Measurements from ENCODE around the gene FLT4. TPM values are rescaled to one million over a fixed set of nuclear protein-coding genes. Genes with fewer than 3 reads are reported as not detected.
"Not testable (repeated sequence)": the region's sequence is repeated elsewhere in the genome, so short reads cannot be mapped to it uniquely, and the experiment has no call there.

The FLT4 gene
- total RNA-seq = 0.86 and 1.8 TPM in 2 replicates

- intact Hi-C loops (cut with micrococcal nuclease) = loop anchor here (1.0 to 2.0 kb wide), 3 partner anchors 8 to 69 kb away; no protein-coding TSS in a partner anchor
- Mint-ChIP-seq H3K4me1 (ENCODE audit: low read depth) (peaks cover 10% of the 10 kb centered on the region), H3K27me3 (ENCODE audit: insufficient read depth) (peaks cover 41% of the 10 kb centered on the region), H3K4me3 (peak within 1 kb of the TSS; percentile 84), H3K9me3 (no peaks in the 10 kb centered on the region), H3K36me3 (ENCODE audit: low read depth) (no peaks in the 10 kb centered on the region), H3K27ac (no peak within 1 kb of the TSS)
- DNase-seq (ENCODE audit: low spot score) = no peak
These were observed at the start of gene FLT4 for GRCh38 chr5:180649297-180650039. Gene FLT4, minus strand, starts transcription at chr5:180649600. Its CDS starts 55 bp downstream, at chr5:180649545.

- no peak overlapping the region for H3K27ac Mint-ChIP-seq
- peaks cover 12% of the 10 kb centered on the region for H3K9me3 Mint-ChIP-seq
- peaks cover 2% of the 10 kb centered on the region for H3K36me3 Mint-ChIP-seq (ENCODE audit: low read depth)
- H3K4me3 Mint-ChIP-seq = no peak overlapping the region
- intact Hi-C loops (cut with micrococcal nuclease) = no loop called here
- H3K27me3 Mint-ChIP-seq (ENCODE audit: insufficient read depth) = peaks cover 8% of the 10 kb centered on the region
- H3K4me1 Mint-ChIP-seq (ENCODE audit: low read depth) = no peaks in the 10 kb centered on the region
- no peak for DNase-seq (ENCODE audit: low spot score)
These were observed 49.6 kb upstream of the FLT4 start for GRCh38 chr5:180699042-180699441.

GRCh38 chr5:180696116-180696515, 46.7 kb upstream of the FLT4 start:
- Mint-ChIP-seq H3K27ac (no peak overlapping the region), H3K4me1 (ENCODE audit: low read depth) (no peaks in the 10 kb centered on the region), H3K4me3 (no peak overlapping the region), H3K9me3 (peaks cover 8% of the 10 kb centered on the region), H3K36me3 (ENCODE audit: low read depth) (no peaks in the 10 kb centered on the region), H3K27me3 (ENCODE audit: insufficient read depth) (peaks cover 3% of the 10 kb centered on the region)
- DNase-seq (ENCODE audit: low spot score) = no peak
- intact Hi-C loops (cut with micrococcal nuclease) = no loop called here

GRCh38 chr5:180692429-180692828, 43.0 kb upstream of the FLT4 start:
- no peaks in the 10 kb centered on the region for H3K36me3 Mint-ChIP-seq (ENCODE audit: low read depth)
- no peak overlapping the region for H3K4me3 Mint-ChIP-seq
- peaks cover 3% of the 10 kb centered on the region for H3K27me3 Mint-ChIP-seq (ENCODE audit: insufficient read depth)
- H3K9me3 Mint-ChIP-seq = peaks cover 5% of the 10 kb centered on the region
- intact Hi-C loops (cut with micrococcal nuclease) = no loop called here
- no peak for DNase-seq (ENCODE audit: low spot score)
- no peak overlapping the region for H3K27ac Mint-ChIP-seq
- peaks cover 21% of the 10 kb centered on the region for H3K4me1 Mint-ChIP-seq (ENCODE audit: low read depth)

GRCh38 chr5:180691046-180691445, 41.6 kb upstream of the FLT4 start:
- no peak overlapping the region for H3K27ac Mint-ChIP-seq
- no peak overlapping the region for H3K4me3 Mint-ChIP-seq
- intact Hi-C loops (cut with micrococcal nuclease) = no loop called here
- no peaks in the 10 kb centered on the region for H3K36me3 Mint-ChIP-seq (ENCODE audit: low read depth)
- no peak for DNase-seq (ENCODE audit: low spot score)
- peaks cover 3% of the 10 kb centered on the region for H3K27me3 Mint-ChIP-seq (ENCODE audit: insufficient read depth)
- H3K9me3 Mint-ChIP-seq = peaks cover 5% of the 10 kb centered on the region
- H3K4me1 Mint-ChIP-seq (ENCODE audit: low read depth) = peaks cover 21% of the 10 kb centered on the region

GRCh38 chr5:180690562-180690961, 41.2 kb upstream of the FLT4 start:
- Mint-ChIP-seq H3K4me3 (peak overlapping the region; percentile 5), H3K9me3 (peaks cover 3% of the 10 kb centered on the region), H3K4me1 (ENCODE audit: low read depth) (peaks cover 21% of the 10 kb centered on the region), H3K36me3 (ENCODE audit: low read depth) (no peaks in the 10 kb centered on the region), H3K27me3 (ENCODE audit: insufficient read depth) (peaks cover 3% of the 10 kb centered on the region), H3K27ac (no peak overlapping the region)
- DNase-seq (ENCODE audit: low spot score) = no peak
- intact Hi-C loops (cut with micrococcal nuclease) = no loop called here

- no peaks in the 10 kb centered on the region for H3K36me3 Mint-ChIP-seq (ENCODE audit: low read depth)
- peaks cover 21% of the 10 kb centered on the region for H3K4me1 Mint-ChIP-seq (ENCODE audit: low read depth)
- H3K27me3 Mint-ChIP-seq (ENCODE audit: insufficient read depth) = peaks cover 3% of the 10 kb centered on the region
- no peaks in the 10 kb centered on the region for H3K9me3 Mint-ChIP-seq
- H3K4me3 Mint-ChIP-seq = peak overlapping the region; percentile 51
- no peak for DNase-seq (ENCODE audit: low spot score)
- intact Hi-C loops (cut with micrococcal nuclease) = loop anchor here (1.0 to 2.0 kb wide), 2 partner anchors 9 to 39 kb away; no protein-coding TSS in a partner anchor
- H3K27ac Mint-ChIP-seq = peak overlapping the region; percentile 45
These were observed 40.4 kb upstream of the FLT4 start for GRCh38 chr5:180689775-180690174.

- Mint-ChIP-seq H3K27ac (peak overlapping the region; percentile 45), H3K4me1 (ENCODE audit: low read depth) (peaks cover 21% of the 10 kb centered on the region), H3K9me3 (no peaks in the 10 kb centered on the region), H3K4me3 (peak overlapping the region; percentile 51), H3K36me3 (ENCODE audit: low read depth) (no peaks in the 10 kb centered on the region), H3K27me3 (ENCODE audit: insufficient read depth) (no peaks in the 10 kb centered on the region)
- DNase-seq (ENCODE audit: low spot score) = peak; percentile 21
- intact Hi-C loops (cut with micrococcal nuclease) = loop anchor here (1.0 to 2.0 kb wide), 2 partner anchors 9 to 38 kb away; no protein-coding TSS in a partner anchor
These were observed 39.8 kb upstream of the FLT4 start for GRCh38 chr5:180689071-180689694.

- H3K4me3 Mint-ChIP-seq = peak overlapping the region; percentile 51
- peak overlapping the region; percentile 45 for H3K27ac Mint-ChIP-seq
- H3K4me1 Mint-ChIP-seq (ENCODE audit: low read depth) = peaks cover 21% of the 10 kb centered on the region
- no peaks in the 10 kb centered on the region for H3K36me3 Mint-ChIP-seq (ENCODE audit: low read depth)
- DNase-seq (ENCODE audit: low spot score) = no peak
- intact Hi-C loops (cut with micrococcal nuclease) = loop anchor here (1.0 to 2.0 kb wide), 3 partner anchors 10 to 38 kb away; no protein-coding TSS in a partner anchor
- H3K9me3 Mint-ChIP-seq = no peaks in the 10 kb centered on the region
- no peaks in the 10 kb centered on the region for H3K27me3 Mint-ChIP-seq (ENCODE audit: insufficient read depth)
These were observed 39.1 kb upstream of the FLT4 start for GRCh38 chr5:180688330-180689070.

- H3K36me3 Mint-ChIP-seq (ENCODE audit: low read depth); H3K27ac Mint-ChIP-seq; DNase-seq (ENCODE audit: low spot score); intact Hi-C loops (cut with micrococcal nuclease); H3K27me3 Mint-ChIP-seq (ENCODE audit: insufficient read depth); H3K9me3 Mint-ChIP-seq; H3K4me3 Mint-ChIP-seq: not testable (repeated sequence)
- H3K4me1 Mint-ChIP-seq (ENCODE audit: low read depth) = peaks cover 21% of the 10 kb centered on the region
These were observed 37.4 kb upstream of the FLT4 start for GRCh38 chr5:180686799-180687198.

- Mint-ChIP-seq H3K27me3 (ENCODE audit: insufficient read depth) (no peaks in the 10 kb centered on the region), H3K9me3 (no peaks in the 10 kb centered on the region), H3K36me3 (ENCODE audit: low read depth) (no peaks in the 10 kb centered on the region), H3K4me1 (ENCODE audit: low read depth) (peaks cover 15% of the 10 kb centered on the region), H3K27ac (no peak overlapping the region), H3K4me3 (no peak overlapping the region)
- DNase-seq (ENCODE audit: low spot score) = no peak
- intact Hi-C loops (cut with micrococcal nuclease) = no loop called here
These were observed 35.3 kb upstream of the FLT4 start for GRCh38 chr5:180684623-180685161.

- Mint-ChIP-seq H3K27me3 (ENCODE audit: insufficient read depth) (no peaks in the 10 kb centered on the region), H3K4me3 (no peak overlapping the region), H3K36me3 (ENCODE audit: low read depth) (no peaks in the 10 kb centered on the region), H3K4me1 (ENCODE audit: low read depth) (peaks cover 2% of the 10 kb centered on the region), H3K27ac (no peak overlapping the region), H3K9me3 (no peaks in the 10 kb centered on the region)
- no peak for DNase-seq (ENCODE audit: low spot score)
- intact Hi-C loops (cut with micrococcal nuclease) = no loop called here
These were observed 34.0 kb upstream of the FLT4 start for GRCh38 chr5:180683220-180683922.

All from activated T-helper 1 cell treated with anti-CD3 and anti-CD28 coated beads, Interleukin-12 subunit alpha, Interleukin-12 subunit beta, Interleukin-2, Interleukin-4 antibody, amounts not matched to agents 30 ng/mL and 10 ng/mL and 1 ng/mL, durations not matched to agents 14 hours and 24 hours and 36 hours (primary cell).